Caki2 (cell line): ENCODE measurements around the gene ST8SIA6. TPM values are rescaled to one million over a fixed set of nuclear protein-coding genes. Genes with fewer than 3 reads are reported as not detected.
"Not testable (repeated sequence)": the region's sequence is repeated elsewhere in the genome, so short reads cannot be mapped to it uniquely, and the experiment has no call there.

Experiments
- DNase-seq: peaks from one replicate; pipeline ENCODE4 v3.0.0-alpha.2; 2015; ENCODE audit warnings: low read depth
- in situ Hi-C: cut with HindIII; loops from 2 replicates; pipeline ENCODE4 v1.10.0; 2016; ENCODE audit warnings: low sequenced_read_pairs, low pct_unique_long_range_greater_than_20kb, mixed read lengths
- total RNA-seq: library from RNA; depleted of rRNA; stranded (reverse); fragments of >200 nt; shearing (Covaris generic); gene quantifications from 2 replicates; pipeline ENCODE4 v1.2.3, GENCODE V29; 2014; ENCODE audit warnings: low replicate concordance

ST8SIA6 gene
- total RNA-seq, 1 experiment from 2014 or later: not detected

- DNase-seq: no peak
Measured at GRCh38 chr10:17465328-17466125, 11.1 kb upstream of the ST8SIA6 start.

GRCh38 chr10:17464545-17464944, 10.2 kb upstream of the ST8SIA6 start:
- DNase-seq: no peak
- in situ Hi-C loops: no loop called here

More at GRCh38 chr10:17465328-17466125, 11.1 kb upstream of the ST8SIA6 start:
- in situ Hi-C loops: no loop called here

- in situ Hi-C loops: no loop called here
- no peak for DNase-seq
Measured at GRCh38 chr10:17460756-17461155, 6.4 kb upstream of the ST8SIA6 start.

GRCh38 chr10:17457083-17457482, 2.7 kb upstream of the ST8SIA6 start:
- in situ Hi-C loops: no loop called here
- DNase-seq: no peak

DNA sequence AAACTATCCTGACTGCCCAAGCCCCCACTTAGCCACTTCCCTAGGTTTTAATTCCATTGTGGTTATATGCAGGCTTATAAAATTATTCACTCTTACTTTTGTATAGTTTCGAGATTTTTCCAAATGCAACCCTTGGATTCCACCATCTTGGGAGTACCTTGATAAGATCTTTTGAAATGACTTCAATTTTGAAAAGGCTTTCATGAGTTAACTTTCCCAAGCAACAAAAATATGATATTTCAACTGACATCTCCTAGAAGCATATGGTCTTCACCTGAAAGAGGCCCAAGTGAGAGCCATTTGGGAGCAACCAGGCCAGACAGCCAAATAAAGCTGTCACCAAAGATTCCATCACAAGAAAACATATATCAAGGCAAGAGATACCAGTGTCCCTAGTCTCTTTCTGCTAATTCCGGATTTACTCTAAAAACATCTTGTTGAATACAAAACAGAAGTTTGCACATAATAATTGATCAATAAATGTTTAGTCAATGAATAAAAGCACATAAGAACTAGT, 1.7 kb upstream of the ST8SIA6 start:
- no peak for DNase-seq
- in situ Hi-C loops: no loop called here

DNA sequence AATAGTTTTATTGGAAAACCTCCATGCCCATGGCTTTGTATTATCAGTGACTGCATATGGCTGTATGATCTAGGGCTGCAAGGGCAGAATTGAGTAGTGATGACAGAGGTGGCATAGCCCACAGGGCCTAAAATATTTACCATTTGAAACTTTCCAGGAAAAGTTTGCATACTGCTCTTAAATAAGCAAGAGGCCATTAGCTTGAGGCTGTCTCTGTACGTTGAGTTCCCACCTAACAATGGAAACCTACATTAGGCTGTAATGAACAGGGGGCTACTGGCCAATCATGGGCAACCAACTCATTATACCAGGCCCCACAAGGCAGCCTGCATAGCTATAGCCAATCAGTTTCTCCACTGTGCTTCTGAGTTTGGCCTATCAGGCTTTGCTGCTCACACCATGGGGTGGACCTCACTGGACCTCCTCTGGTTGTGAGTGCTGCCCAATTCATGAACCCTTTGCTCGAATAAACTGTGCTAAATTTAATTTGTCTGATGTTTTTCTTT, 673 bp upstream of the ST8SIA6 start:
- in situ Hi-C loops: no loop called here
- no peak for DNase-seq

- in situ Hi-C loops: no loop called here
- no peak for DNase-seq
Measured at GRCh38 chr10:17453373-17454091, 863 bp downstream of the ST8SIA6 start.

GRCh38 chr10:17453035-17453372, 1.4 kb downstream of the ST8SIA6 start:
- DNase-seq: no peak
- in situ Hi-C loops: no loop called here

GRCh38 chr10:17452060-17452841, 2.1 kb downstream of the ST8SIA6 start:
- DNase-seq: no peak
- in situ Hi-C loops: no loop called here

DNA sequence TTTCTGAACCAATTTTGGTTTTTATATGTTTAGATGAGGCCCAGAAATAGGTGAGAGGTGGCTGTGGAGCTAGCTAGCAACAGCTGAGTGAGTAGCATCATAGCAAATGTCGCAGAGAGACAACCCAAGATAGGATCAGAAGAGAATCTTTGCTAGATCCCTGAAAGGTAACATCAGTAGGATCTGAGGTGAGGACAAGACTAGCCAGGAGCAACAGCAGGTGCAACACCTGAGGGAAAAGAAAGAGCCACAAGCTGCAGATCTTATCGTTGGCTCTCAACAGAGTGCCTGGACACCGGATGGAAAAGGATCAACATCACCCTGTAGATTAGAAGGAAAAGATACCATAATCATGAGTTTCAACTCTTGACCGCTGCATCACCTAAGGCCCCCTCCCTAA, 4.4 kb downstream of the ST8SIA6 start:
- in situ Hi-C loops: no loop called here
- no peak for DNase-seq

DNA sequence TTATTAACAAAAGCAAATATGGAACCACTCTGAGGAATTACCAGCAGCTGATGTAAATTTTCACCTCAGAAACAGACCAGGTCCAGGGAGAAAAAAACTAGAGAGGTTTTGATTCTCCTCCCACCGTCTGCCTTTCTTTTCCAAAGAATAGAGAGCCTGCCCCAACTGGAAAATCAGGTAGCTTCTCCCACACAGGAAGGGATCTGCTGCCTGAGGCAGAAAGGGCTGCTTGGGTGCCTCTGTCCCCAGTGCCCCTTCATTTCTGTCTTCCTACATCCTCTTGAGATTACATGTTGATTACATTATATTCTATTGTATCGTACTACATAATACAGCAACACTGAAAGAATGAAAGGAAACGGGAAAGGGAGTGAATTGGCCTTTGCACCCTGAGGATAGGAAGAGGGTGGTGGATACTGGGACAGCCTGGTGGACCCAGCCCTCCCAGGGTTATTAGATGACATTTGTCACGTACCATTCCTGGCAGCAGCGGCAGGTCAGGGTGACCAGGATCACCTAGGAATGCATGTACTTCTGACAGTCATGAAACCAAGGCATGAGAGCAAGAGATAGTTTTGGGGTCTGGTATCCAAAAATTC, 8.9 kb downstream of the ST8SIA6 start:
- in situ Hi-C loops: no loop called here
- DNase-seq: no peak

- no peak for DNase-seq
- in situ Hi-C loops: no loop called here
Measured at GRCh38 chr10:17444388-17444714, 10.0 kb downstream of the ST8SIA6 start.

GRCh38 chr10:17443707-17444387, 10.5 kb downstream of the ST8SIA6 start:
- in situ Hi-C loops: no loop called here
- no peak for DNase-seq

GRCh38 chr10:17438583-17438982, 15.8 kb downstream of the ST8SIA6 start:
- no peak for DNase-seq
- in situ Hi-C loops: no loop called here

GRCh38 chr10:17436578-17436977, 17.8 kb downstream of the ST8SIA6 start:
- DNase-seq, in situ Hi-C loops: not testable (repeated sequence)

DNA sequence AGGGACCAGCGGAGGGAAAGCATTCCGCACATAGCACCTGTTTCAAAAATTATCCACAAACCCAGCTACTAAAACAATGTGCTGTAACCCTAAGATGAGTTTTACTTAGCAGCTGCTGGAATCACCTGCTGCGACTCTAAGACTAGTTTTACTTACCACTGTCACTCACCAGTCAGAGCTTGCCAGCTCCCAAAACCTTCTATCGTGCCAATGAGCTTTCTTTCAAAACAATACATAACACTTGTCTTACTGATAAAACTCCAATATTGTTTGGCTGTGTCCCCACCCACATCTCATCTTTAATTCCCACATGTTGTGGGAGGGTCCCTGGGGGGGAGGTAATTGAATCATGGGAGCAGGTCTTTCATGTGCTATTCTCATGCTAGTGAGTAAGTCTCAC, 18.4 kb downstream of the ST8SIA6 start:
- in situ Hi-C loops: no loop called here
- DNase-seq: no peak

GRCh38 chr10:17435187-17435586, 19.2 kb downstream of the ST8SIA6 start:
- in situ Hi-C loops: no loop called here
- no peak for DNase-seq

- DNase-seq: no peak
- in situ Hi-C loops: no loop called here
Measured at GRCh38 chr10:17432723-17433122, 21.7 kb downstream of the ST8SIA6 start.
